Skeletal muscle satellite cell (primary cell): ENCODE results near the gene GREB1L.
A peak's percentile ranks its signal among the peaks of the same experiment; 100 is the strongest.

Experiments used
- H3K27me3 ChIP-seq: 2 replicates; pipeline ENCODE4 v1.7.0; 2013; ENCODE audit warnings: low read length; ENCODE audit not compliant: control insufficient read depth, insufficient read depth
- H3K36me3 ChIP-seq: 2 replicates; pipeline ENCODE4 v1.7.0; 2013; ENCODE audit warnings: mild to moderate bottlenecking, control low read depth, low read length; ENCODE audit not compliant: insufficient read depth
- H3K4me1 ChIP-seq: 2 replicates; pipeline ENCODE4 v1.7.0; 2013; ENCODE audit warnings: low read length; ENCODE audit not compliant: control insufficient read depth, insufficient read depth
- H3K4me2 ChIP-seq: 2 replicates; pipeline ENCODE4 v1.7.0; 2013; ENCODE audit warnings: mild to moderate bottlenecking, low read length
- H3K4me3 ChIP-seq: 2 replicates; pipeline ENCODE4 v1.7.0; 2013; ENCODE audit warnings: low read length
- H3K9ac ChIP-seq: 2 replicates; pipeline ENCODE4 v1.7.0; 2013; ENCODE audit warnings: mild to moderate bottlenecking, low read depth, low read length, moderate library complexity
- H3K9me3 ChIP-seq: replicated peaks from 2 replicates; pipeline ENCODE4 v1.7.0; 2013; ENCODE audit warnings: mild to moderate bottlenecking, control low read depth, low read length

Gene GREB1L

DNA sequence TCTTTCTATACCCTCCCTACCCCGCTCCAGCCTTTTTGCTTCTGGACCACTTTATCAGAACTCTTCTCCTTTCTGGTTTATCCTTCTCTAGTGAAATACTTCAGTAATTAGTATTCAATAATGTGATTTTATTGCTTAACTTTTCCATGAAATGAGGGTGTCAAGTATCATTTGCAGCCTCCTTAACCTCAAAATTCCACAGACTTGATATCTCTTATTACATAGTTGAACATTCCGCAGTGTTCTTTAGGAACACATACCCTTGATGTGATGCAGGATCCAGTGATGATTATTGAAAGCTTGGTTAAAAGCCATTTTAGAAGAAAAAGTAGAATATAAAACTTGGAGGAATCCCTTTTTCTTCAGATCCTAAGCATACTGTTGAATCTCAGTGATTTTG lies 94.8 kb downstream of the GREB1L start:
- no peak overlapping the region for H3K4me2 ChIP-seq

DNA sequence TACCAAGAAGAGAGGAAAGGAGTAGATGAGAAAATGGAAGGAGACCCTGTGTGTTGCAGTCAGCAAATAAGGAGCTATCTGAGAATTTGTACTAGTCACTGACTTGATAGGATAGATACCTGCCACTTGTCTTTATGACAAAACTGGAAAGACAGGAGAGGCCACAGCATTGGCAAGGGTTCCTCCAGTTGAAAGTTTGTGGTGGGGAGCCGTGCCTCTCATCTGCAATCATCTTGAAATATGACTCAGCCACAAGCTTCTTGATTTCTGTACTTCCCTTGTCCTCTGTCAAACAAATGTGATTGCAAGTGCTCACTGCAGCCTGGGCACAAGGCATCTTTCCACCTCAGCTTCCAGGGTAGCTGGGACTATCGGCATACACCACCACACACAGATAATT lies 99.1 kb downstream of the GREB1L start:
- Histone ChIP-seq H3K4me2 (no peak overlapping the region), H3K4me3 (no peak overlapping the region), H3K36me3 (no peaks in the 10 kb centered on the region), H3K9me3 (no peaks in the 10 kb centered on the region), H3K9ac (no peak overlapping the region), H3K4me1 (peaks cover 4% of the 10 kb centered on the region), H3K27me3 (no peaks in the 10 kb centered on the region)

More for the DNA sequence above, 94.8 kb downstream of the GREB1L start:
- Histone ChIP-seq H3K4me3 (no peak overlapping the region), H3K36me3 (no peaks in the 10 kb centered on the region), H3K27me3 (no peaks in the 10 kb centered on the region), H3K9me3 (no peaks in the 10 kb centered on the region), H3K9ac (no peak overlapping the region), H3K4me1 (peaks cover 4% of the 10 kb centered on the region)

DNA sequence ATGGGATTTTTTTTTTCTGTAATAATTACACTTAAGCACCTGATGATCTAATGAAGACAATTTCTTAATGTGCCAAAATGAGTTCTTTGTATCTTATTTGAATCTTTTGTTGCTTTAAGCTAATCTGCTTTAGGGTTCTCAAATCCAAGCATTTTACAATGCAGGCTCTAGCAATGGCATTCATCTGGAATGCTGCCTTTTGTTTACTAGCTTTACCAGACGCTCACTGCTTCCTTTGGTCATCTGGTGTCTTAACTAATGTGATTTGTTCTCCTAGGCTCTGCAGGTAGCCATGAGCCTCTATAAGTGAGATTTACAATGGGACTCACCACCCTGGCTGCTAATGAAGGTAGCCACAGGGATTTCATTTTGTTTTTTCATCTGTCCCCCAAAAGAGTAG lies 100.3 kb downstream of the GREB1L start:
- H3K4me1 ChIP-seq = no peaks in the 10 kb centered on the region
- H3K9me3 ChIP-seq = no peaks in the 10 kb centered on the region

DNA sequence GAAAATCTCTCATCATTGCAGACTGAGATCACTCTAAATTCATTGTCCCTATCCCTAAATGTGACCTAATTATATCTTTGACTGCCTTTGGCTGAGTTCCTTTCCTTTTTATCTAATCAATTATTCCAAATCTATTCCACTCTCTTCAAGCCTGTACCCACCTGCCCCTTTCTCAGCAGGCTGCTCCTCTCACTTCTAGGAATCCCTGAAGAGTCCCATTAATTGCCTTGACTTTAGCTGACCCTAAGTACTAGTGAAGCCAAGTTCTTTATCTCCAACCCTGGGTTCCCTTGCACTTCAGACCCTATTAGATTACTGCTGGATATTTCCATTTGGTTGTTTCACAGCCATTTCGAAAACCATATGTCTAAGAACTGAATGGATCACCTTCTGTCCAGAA lies 102.8 kb downstream of the GREB1L start:
- Histone ChIP-seq H3K9ac (no peak overlapping the region), H3K36me3 (no peaks in the 10 kb centered on the region), H3K4me1 (no peaks in the 10 kb centered on the region), H3K4me2 (no peak overlapping the region), H3K27me3 (no peaks in the 10 kb centered on the region), H3K9me3 (no peaks in the 10 kb centered on the region), H3K4me3 (no peak overlapping the region)

More for the DNA sequence above, 100.3 kb downstream of the GREB1L start:
- Histone ChIP-seq H3K27me3 (no peaks in the 10 kb centered on the region), H3K4me2 (no peak overlapping the region), H3K36me3 (no peaks in the 10 kb centered on the region), H3K9ac (no peak overlapping the region), H3K4me3 (no peak overlapping the region)

DNA sequence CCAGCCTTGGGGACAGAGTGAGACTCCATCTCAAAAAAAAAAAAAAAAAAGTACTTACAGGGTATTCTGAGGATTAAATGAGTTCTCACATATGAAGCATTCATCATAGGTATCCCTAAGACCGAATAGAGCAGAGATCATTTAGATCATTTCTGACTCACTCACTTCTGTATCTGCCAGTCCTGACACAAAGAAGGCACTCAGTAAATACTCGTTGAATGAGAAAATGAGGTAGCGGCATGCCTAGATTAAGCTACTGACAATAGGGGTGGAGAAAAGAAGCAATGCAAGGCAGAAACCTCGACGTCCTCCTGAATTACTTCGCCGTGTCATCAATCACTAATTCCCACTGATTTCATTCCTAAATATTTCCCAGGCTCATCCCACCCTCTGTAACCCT lies 103.8 kb downstream of the GREB1L start:
- H3K4me1 ChIP-seq = no peaks in the 10 kb centered on the region
- H3K9ac ChIP-seq = no peak overlapping the region
- no peaks in the 10 kb centered on the region for H3K9me3 ChIP-seq
- peaks cover 3% of the 10 kb centered on the region for H3K27me3 ChIP-seq
- H3K36me3 ChIP-seq = no peaks in the 10 kb centered on the region
- no peak overlapping the region for H3K4me3 ChIP-seq
- H3K4me2 ChIP-seq = no peak overlapping the region

DNA sequence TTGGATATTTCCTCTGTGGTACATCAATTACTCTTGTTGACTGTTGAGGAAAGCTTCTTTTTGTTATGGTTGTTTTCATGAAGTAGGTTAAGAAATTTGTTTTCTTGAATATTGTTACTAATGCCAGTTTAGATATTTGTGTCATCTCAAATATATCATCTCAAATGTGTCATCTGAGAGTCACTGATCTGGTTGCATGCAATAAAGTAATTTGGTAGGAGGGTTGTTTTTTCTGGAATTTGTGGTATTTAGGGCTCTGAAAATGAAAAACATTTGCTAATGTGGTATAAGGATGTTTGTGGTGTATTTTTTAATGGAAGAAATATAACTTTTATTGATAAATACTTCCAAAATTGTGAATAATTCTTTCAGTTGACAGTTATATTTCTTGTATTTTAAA lies 117.7 kb downstream of the GREB1L start:
- Histone ChIP-seq H3K4me2 (no peak overlapping the region), H3K9me3 (no peaks in the 10 kb centered on the region), H3K27me3 (no peaks in the 10 kb centered on the region), H3K36me3 (no peaks in the 10 kb centered on the region), H3K4me3 (no peak overlapping the region), H3K4me1 (peaks cover 33% of the 10 kb centered on the region), H3K9ac (no peak overlapping the region)

DNA sequence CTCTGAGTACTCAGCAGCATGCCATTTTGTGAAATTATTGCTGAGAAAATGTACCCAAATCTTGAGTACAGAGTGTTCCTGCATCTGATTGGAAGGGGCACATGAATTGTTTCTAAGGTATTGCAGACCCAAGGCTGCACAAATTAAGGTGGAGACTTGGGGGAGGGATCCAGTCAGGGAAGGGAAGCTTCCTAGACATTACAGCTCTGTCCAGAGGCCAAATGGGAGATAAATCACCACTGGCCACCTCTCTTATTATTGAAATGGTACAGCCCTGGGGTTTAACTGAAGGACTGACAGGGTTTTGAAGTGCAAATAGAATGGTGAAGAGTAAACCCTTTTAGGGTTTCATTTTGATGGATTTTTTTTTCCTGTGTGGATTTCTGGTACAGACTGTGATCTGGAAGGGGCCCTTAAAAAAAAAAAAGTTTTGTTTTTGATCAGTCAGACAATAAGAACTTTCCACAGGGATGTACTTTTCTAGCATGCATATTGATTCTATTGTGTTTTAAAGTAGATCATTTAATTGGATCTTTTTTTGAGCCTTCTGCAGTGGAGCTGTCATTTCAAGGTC lies 119.4 kb downstream of the GREB1L start:
- H3K4me2 ChIP-seq = peak overlapping the region; percentile 14
- no peaks in the 10 kb centered on the region for H3K9me3 ChIP-seq
- H3K4me1 ChIP-seq = peaks cover 33% of the 10 kb centered on the region
- no peaks in the 10 kb centered on the region for H3K27me3 ChIP-seq
- H3K9ac ChIP-seq = no peak overlapping the region
- H3K36me3 ChIP-seq = no peaks in the 10 kb centered on the region
- H3K4me3 ChIP-seq = no peak overlapping the region

DNA sequence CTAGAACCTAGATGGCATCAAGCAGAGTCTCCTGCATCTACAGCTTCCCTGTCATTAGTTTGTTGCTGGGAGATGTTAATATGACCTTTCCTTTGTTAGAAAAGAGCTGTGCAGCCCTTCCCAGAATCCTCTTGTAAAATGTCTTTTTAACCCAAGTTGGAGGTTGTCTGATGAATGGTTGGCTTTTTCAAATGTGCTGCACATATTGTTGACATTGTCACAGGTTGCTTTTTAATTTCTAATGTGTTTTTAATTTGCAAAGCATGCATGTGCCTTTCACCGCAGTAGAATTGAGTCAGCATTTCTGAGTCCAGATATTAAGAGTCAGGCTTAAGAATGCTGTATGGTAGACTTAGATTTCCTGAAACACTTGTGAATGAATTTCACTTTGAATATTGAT lies 120.8 kb downstream of the GREB1L start:
- H3K4me3 ChIP-seq = no peak overlapping the region
- H3K9me3 ChIP-seq = no peaks in the 10 kb centered on the region
- H3K9ac ChIP-seq = no peak overlapping the region
- peaks cover 33% of the 10 kb centered on the region for H3K4me1 ChIP-seq
- H3K4me2 ChIP-seq = no peak overlapping the region
- H3K27me3 ChIP-seq = no peaks in the 10 kb centered on the region
- H3K36me3 ChIP-seq = no peaks in the 10 kb centered on the region

DNA sequence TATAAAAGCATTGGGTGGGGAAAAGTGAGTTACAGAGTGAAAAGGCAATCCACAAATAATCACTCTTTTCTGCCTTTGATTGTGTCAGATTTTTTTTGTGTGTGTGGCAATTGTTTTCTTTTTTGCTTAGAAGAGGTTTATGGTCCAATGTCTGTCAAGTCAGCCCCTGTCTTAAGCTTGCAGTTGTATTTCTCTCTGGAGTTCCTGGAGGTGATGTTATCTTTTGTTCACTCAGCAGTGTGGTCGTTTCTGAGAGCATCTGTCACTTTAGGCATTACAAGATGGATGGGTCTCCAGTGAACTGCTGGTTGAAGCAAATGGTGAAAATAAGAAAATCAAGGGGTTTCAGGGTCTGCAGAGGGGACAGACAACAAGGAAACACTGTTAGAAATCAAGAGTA lies 121.3 kb downstream of the GREB1L start:
- H3K36me3 ChIP-seq = no peaks in the 10 kb centered on the region
- no peaks in the 10 kb centered on the region for H3K9me3 ChIP-seq
- no peak overlapping the region for H3K4me3 ChIP-seq
- no peak overlapping the region for H3K9ac ChIP-seq
- H3K4me2 ChIP-seq = no peak overlapping the region
- no peaks in the 10 kb centered on the region for H3K27me3 ChIP-seq
- H3K4me1 ChIP-seq = peaks cover 36% of the 10 kb centered on the region

DNA sequence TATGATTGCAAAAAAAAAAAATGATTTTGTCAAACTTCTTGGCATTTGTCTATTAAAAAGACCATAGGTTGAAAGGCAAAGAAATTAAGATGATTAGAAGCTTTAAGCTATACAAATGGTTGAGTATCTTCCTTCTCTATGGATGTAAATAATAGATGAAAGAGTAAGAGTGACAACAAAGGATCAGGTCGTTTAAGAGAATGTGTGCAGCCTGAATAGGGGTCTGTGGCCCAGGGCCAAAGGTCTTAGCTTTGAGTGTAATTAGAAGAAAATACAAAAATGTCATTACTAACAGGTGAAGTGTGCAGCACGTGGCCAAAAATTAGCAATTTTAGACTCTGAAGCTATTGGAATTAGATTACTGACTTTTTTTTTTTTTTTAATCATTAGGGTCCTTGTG lies 122.4 kb downstream of the GREB1L start:
- H3K4me2 ChIP-seq = no peak overlapping the region
- no peaks in the 10 kb centered on the region for H3K9me3 ChIP-seq
- H3K9ac ChIP-seq = no peak overlapping the region
- H3K4me3 ChIP-seq = no peak overlapping the region
- no peaks in the 10 kb centered on the region for H3K36me3 ChIP-seq
- H3K27me3 ChIP-seq = no peaks in the 10 kb centered on the region
- H3K4me1 ChIP-seq = peaks cover 45% of the 10 kb centered on the region

DNA sequence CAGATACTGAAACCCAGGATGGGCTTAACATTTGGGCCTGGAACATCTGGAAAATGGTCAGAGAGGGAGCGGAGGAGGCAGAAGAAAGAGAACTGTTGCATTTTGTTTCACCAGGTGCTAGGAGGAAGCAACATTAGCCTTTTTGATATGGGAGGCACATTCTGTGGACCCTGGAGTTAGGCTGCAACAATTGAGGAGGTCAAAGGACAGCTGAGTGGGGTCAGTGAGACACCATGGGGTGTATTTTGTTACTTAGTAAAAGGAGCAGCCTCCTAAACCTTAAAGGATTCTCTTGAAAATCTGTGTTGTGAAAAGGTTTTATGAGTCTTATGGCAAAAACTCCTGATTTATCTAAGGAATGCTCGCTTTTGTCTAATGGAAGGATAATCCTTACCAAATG lies 124.9 kb downstream of the GREB1L start:
- Histone ChIP-seq H3K9ac (no peak overlapping the region), H3K4me3 (no peak overlapping the region), H3K9me3 (no peaks in the 10 kb centered on the region), H3K27me3 (no peaks in the 10 kb centered on the region), H3K4me1 (peaks cover 35% of the 10 kb centered on the region), H3K4me2 (no peak overlapping the region), H3K36me3 (no peaks in the 10 kb centered on the region)

DNA sequence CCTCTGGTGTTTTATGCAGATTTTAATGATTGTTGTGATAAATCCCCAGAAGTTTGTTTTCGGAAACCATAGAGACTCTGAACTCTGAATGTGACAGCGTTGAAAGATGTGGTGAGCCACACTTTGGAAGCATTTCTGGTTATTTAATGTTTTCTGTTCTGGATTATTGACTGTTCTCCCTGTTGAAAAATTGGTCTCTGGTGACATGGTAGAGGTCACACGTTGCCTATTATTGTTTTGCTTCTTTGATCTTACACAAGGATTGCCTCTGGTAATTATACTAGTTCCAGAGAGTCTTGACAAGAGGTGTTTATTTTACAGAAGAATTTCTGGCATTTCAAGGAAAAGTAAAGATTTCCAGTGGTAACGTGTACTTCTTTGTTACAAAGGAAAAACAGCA lies 127.1 kb downstream of the GREB1L start:
- Histone ChIP-seq H3K36me3 (no peaks in the 10 kb centered on the region), H3K4me2 (no peak overlapping the region), H3K4me3 (no peak overlapping the region), H3K27me3 (no peaks in the 10 kb centered on the region), H3K4me1 (peaks cover 26% of the 10 kb centered on the region), H3K9me3 (no peaks in the 10 kb centered on the region), H3K9ac (no peak overlapping the region)
